Liver (tissue), 2 donors: ENCODE data around the gene FLNA.

Source experiments
- JUND ChIP-seq, 2 donors: IDR thresholded peaks; 2 replicates each; pipeline ENCODE4 v1.6.1; 2016; ENCODE audit warnings: antibody characterized with exemption in 2 of 2
- SP1 ChIP-seq: IDR thresholded peaks from 2 replicates; pipeline ENCODE4 v1.6.1; 2018; ENCODE audit warnings: antibody characterized with exemption, mild to moderate bottlenecking
- donor health status: healthy.

GRCh38 chrX:154356596-154356995, 17.8 kb downstream of the FLNA start:
- TF ChIP-seq JUND (IDR thresholded peaks at IDR 0.05), result no peak
- no peak for TF ChIP-seq SP1
